Panc1 (cell line): ENCODE data around the gene METTL22. TPM values are rescaled to one million over a fixed set of nuclear protein-coding genes. Genes with fewer than 3 reads are reported as not detected.

ENCODE experiments used
- ATAC-seq: fragments of 200-7000 bp; cut with Tn5 transposase; 2 replicates; pipeline ENCODE4 v1.9.1; 2020; ENCODE audit warnings: mild to moderate bottlenecking, moderate library complexity
- BruUV-seq: library from RNA; stranded (reverse); fragments of 400-500 nt; replicated peaks from 2 replicates; lab custom pipeline; 2021; lab: Mats Ljungman, UMichigan
- CTCF ChIA-PET: fragments of 300-600 bp; sonication (Branson Sonifier 250); formaldehyde crosslinking; loops from one replicate; lab custom pipeline; 2022; ENCODE audit warnings: antibody characterized with exemption; lab: Charles Lee
- POLR2A ChIA-PET: fragments of 300-600 bp; sonication (Branson Sonifier 250); formaldehyde crosslinking; loops from one replicate; lab custom pipeline; 2022; ENCODE audit warnings: antibody characterized with exemption; lab: Charles Lee
- DNase-seq: peaks from one replicate; pipeline ENCODE4 v3.0.0-alpha.2; 2010; ENCODE audit warnings: low read depth, low spot score
- H3K27ac ChIP-seq: 2 replicates; pipeline ENCODE4 v1.5.1; 2011; ENCODE audit warnings: mild to moderate bottlenecking, low read length, inconsistent platforms
- H3K27me3 ChIP-seq: fragments of 200-500 bp; sonication (Bioruptor generic); 2 replicates; pipeline ENCODE4 v1.6.0; 2014; ENCODE audit warnings: low read length, inconsistent platforms; ENCODE audit not compliant: control insufficient read depth, insufficient read depth
- H3K36me3 ChIP-seq: fragments of 200-500 bp; sonication (Bioruptor generic); 2 replicates; pipeline ENCODE4 v1.5.1; 2014; ENCODE audit warnings: inconsistent platforms, mild to moderate bottlenecking, low read length, moderate library complexity; ENCODE audit not compliant: control insufficient read depth, insufficient read depth
- H3K4me1 ChIP-seq: 2 replicates; pipeline ENCODE4 v1.5.1; 2011; ENCODE audit warnings: inconsistent platforms, mild to moderate bottlenecking, low read length, moderate library complexity; ENCODE audit not compliant: control insufficient read depth, insufficient read depth
- H3K4me3 ChIP-seq, 2 experiments: 2 replicates each; pipeline ENCODE4 v1.5.1; 2011 to 2012; ENCODE audit warnings: low read depth in 2 of 2, low read length in 2 of 2, mild to moderate bottlenecking in 2 of 2, inconsistent platforms in 1 of 2, moderate library complexity in 1 of 2
- H3K9me3 ChIP-seq: fragments of 200-500 bp; sonication (Bioruptor generic); 2 replicates; pipeline ENCODE4 v1.5.1; 2014; ENCODE audit warnings: low read depth, mild to moderate bottlenecking, inconsistent platforms, low read length, moderate library complexity; ENCODE audit not compliant: control insufficient read depth, insufficient read depth
- POLR2AphosphoS5 ChIP-seq: IDR thresholded peaks from 2 replicates; pipeline ENCODE4 v1.6.1; 2012; ENCODE audit warnings: mild to moderate bottlenecking, low read depth, low read length, moderate library complexity
- REST ChIP-seq, 2 experiments: IDR thresholded peaks; 2 replicates each; pipeline ENCODE4 v1.6.1; 2011 to 2012; ENCODE audit warnings: low read depth in 2 of 2, control low read depth in 1 of 2, low read length in 1 of 2, mild to moderate bottlenecking in 1 of 2, moderate library complexity in 1 of 2; ENCODE audit not compliant: insufficient read depth in 1 of 2
- SIN3A ChIP-seq: IDR thresholded peaks from 2 replicates; pipeline ENCODE4 v1.6.1; 2012; ENCODE audit warnings: low read depth, mild to moderate bottlenecking, low read length, moderate library complexity, borderline replicate concordance; ENCODE audit not compliant: insufficient read depth
- TCF7L2 ChIP-seq: IDR thresholded peaks from 2 replicates; pipeline ENCODE4 v1.6.1; 2011; ENCODE audit warnings: mild to moderate bottlenecking, low read depth, low read length, inconsistent platforms
- in situ Hi-C: cut with HindIII; loops from 2 replicates; pipeline ENCODE4 v1.10.0; 2016; ENCODE audit warnings: low sequenced_read_pairs, low pct_unique_long_range_greater_than_20kb
- intact Hi-C: fragments of 100-400 bp; cut with micrococcal nuclease; formaldehyde crosslinking; loops from one replicate; pipeline ENCODE4 v1.10.0; 2022; ENCODE audit not compliant: unreplicated experiment
- total RNA-seq: library from RNA; stranded (reverse); gene quantifications from one replicate; pipeline ENCODE4 v1.2.1, GENCODE V29; 2021; ENCODE audit not compliant: unreplicated experiment
- TF ChIP-seq, protein P1 (sequence below): fragments of 450-650 bp; IDR thresholded peaks from 2 replicates; pipeline ENCODE4 v1.5.1; 2017; ENCODE audit warnings: mild to moderate bottlenecking

Gene METTL22
- total RNA-seq, 1 experiment from 2014 or later, result 31.8 TPM

DNA sequence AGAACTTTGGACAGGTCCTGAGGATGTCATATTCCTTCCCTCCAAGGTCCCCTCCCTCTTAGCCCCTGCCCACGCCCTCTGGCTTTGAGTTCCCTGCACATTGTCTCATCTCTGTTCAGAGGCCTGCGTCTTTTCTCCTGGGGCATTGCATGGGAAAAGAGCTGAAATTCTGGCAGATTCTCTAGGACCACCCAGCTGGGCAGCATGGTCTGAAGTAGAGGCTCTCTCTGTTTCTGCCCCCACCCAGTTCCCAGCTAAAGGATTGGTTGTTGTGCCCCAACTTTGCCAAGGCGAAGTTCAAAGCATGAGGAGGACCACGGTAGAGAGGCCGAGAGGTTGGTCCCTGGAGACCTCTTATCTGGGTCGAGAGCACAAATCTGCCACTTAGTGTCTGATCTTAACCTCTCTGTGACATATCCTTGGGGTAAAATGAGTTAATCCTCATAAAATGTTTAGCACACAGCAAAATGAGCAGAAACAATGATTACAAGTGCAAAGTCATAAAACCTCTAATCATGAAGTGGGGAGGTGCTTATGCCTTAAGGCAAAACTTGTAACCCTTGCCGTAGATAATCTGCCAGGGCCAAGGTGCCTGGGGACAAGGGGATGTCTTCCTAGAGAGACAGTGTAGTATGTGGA lies 55.4 kb downstream of the METTL22 start:
- in situ Hi-C loops, result no loop called here
- TF ChIP-seq REST (IDR thresholded peaks at IDR 0.05; ENCODE audit: insufficient read depth in 1 of 2, low read depth in 2 of 2, low read length in 1 of 2) (no peak), TCF7L2 (no peak), SIN3A (no peak)
- intact Hi-C loops, result no loop called here
- BruUV-seq, result no TSS peak
- Histone ChIP-seq H3K9me3 (no peaks in the 10 kb centered on the region), H3K27me3 (no peaks in the 10 kb centered on the region), H3K27ac (no peak overlapping the region), H3K4me3 (no peak overlapping the region), H3K4me1 (no peaks in the 10 kb centered on the region), H3K36me3 (no peaks in the 10 kb centered on the region)
- ChIA-PET POLR2A (no interaction called here), CTCF (no interaction called here)
- ATAC-seq (no peak), DNase-seq (no peak)

DNA sequence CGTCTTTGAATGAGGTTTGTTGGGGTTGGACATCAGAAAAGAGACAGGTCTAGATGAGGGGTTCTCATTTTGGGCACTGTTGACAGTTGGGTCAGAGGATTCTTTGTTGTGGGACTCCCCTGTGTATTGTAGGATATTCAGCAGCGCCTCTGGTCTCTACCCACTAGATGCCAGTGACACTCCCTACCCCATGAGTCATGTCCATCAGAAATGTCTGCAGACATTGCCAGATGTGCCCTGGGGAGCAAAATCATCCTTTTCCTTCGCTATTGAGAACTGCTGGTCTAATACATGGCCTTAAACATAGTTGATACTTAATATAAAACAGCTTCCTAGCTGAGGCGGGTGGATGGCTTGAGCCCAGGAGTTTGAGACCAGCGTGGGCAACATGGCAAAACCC lies 56.0 kb downstream of the METTL22 start:
- intact Hi-C loops, result no loop called here
- no peaks in the 10 kb centered on the region for H3K36me3 ChIP-seq
- CTCF ChIA-PET, result no interaction called here
- DNase-seq (no peak), ATAC-seq (no peak)
- H3K4me3 ChIP-seq, result no peak overlapping the region
- H3K4me1 ChIP-seq, result no peaks in the 10 kb centered on the region
- POLR2A ChIA-PET, result no interaction called here
- no TSS peak for BruUV-seq
- H3K9me3 ChIP-seq, result no peaks in the 10 kb centered on the region
- TF ChIP-seq POLR2AphosphoS5, result no peak
- TF ChIP-seq SIN3A, result no peak
- no peak for TF ChIP-seq REST (IDR thresholded peaks at IDR 0.05; ENCODE audit: insufficient read depth in 1 of 2, low read depth in 2 of 2, low read length in 1 of 2)
- no peak for TF ChIP-seq TCF7L2
- TF ChIP-seq, protein P1, sequence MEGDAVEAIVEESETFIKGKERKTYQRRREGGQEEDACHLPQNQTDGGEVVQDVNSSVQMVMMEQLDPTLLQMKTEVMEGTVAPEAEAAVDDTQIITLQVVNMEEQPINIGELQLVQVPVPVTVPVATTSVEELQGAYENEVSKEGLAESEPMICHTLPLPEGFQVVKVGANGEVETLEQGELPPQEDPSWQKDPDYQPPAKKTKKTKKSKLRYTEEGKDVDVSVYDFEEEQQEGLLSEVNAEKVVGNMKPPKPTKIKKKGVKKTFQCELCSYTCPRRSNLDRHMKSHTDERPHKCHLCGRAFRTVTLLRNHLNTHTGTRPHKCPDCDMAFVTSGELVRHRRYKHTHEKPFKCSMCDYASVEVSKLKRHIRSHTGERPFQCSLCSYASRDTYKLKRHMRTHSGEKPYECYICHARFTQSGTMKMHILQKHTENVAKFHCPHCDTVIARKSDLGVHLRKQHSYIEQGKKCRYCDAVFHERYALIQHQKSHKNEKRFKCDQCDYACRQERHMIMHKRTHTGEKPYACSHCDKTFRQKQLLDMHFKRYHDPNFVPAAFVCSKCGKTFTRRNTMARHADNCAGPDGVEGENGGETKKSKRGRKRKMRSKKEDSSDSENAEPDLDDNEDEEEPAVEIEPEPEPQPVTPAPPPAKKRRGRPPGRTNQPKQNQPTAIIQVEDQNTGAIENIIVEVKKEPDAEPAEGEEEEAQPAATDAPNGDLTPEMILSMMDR, result no peak
- H3K27me3 ChIP-seq, result no peaks in the 10 kb centered on the region
- in situ Hi-C loops, result no loop called here
- H3K27ac ChIP-seq, result no peak overlapping the region
